HCT116 (cell line): ENCODE measurements around the gene HIP1R. TPM values are rescaled to one million over a fixed set of nuclear protein-coding genes. Genes with fewer than 3 reads are reported as not detected.

Source experiments
- ATAC-seq: fragments of 200-7000 bp; cut with Tn5 transposase; 2 replicates; pipeline ENCODE4 v1.9.1; 2020; ENCODE audit warnings: mild to moderate bottlenecking, moderate library complexity
- BruUV-seq: library from RNA; stranded (reverse); fragments of 400-500 nt; replicated peaks from 2 replicates; lab custom pipeline; 2021; lab: Mats Ljungman, UMichigan
- CTCF ChIA-PET: fragments of 300-600 bp; sonication (Branson Sonifier 250); formaldehyde crosslinking; loops from one replicate; lab custom pipeline; 2021; ENCODE audit warnings: antibody characterized with exemption; lab: Charles Lee
- POLR2A ChIA-PET: fragments of 300-600, 350-600 bp; sonication (Branson Sonifier 250); formaldehyde crosslinking; loops from one replicate; lab custom pipeline; 2021; ENCODE audit warnings: antibody characterized with exemption; lab: Charles Lee
- RAD21 ChIA-PET, 2 experiments: fragments of 300-600 bp; sonication (Branson Sonifier 250); formaldehyde crosslinking; loops; one replicate each; lab custom pipeline; 2023; ENCODE audit warnings: low total read pairs in 2 of 2; ENCODE audit not compliant: uncharacterized antibody in 2 of 2, unreplicated experiment in 2 of 2, low non-redundant PET in 1 of 2; lab: Charles Lee
- DNase-seq: peaks from one replicate; pipeline ENCODE4 v3.0.0-alpha.2; 2010; ENCODE audit warnings: low read depth, low spot score
- H2AFZ ChIP-seq: fragments of 200-600 bp; shearing (Covaris generic), sonication (generic); 2 replicates; pipeline ENCODE4 v1.6.1; 2017; ENCODE audit warnings: low read depth, mixed run types, mixed read lengths, antibody characterized with exemption, low read length; ENCODE audit not compliant: poor library complexity, severe bottlenecking
- H3K27ac ChIP-seq: 2 replicates; pipeline ENCODE4 v1.5.1; 2012; ENCODE audit warnings: low read depth, low read length
- H3K27me3 ChIP-seq: fragments of 200-600 bp; sonication (generic); 2 replicates; pipeline ENCODE4 v1.6.1; 2016; ENCODE audit warnings: mixed run types, low read length, mixed read lengths; ENCODE audit not compliant: insufficient read depth
- H3K36me3 ChIP-seq, 2 experiments: fragments of 200-500 bp in 1 of 2; fragments of 200-600 bp in 1 of 2; sonication (Bioruptor generic) in 1 of 2; sonication (generic) in 1 of 2; 2 replicates each; pipeline versions ENCODE4 v1.5.1 to v1.6.1; 2014 to 2016; ENCODE audit warnings: low read length in 2 of 2, inconsistent platforms in 1 of 2, mixed read lengths in 1 of 2, mixed run types in 1 of 2; ENCODE audit not compliant: insufficient read depth in 2 of 2, control insufficient read depth in 1 of 2
- H3K4me1 ChIP-seq, 2 experiments: fragments of 200-600 bp in 1 of 2; sonication (generic) in 1 of 2; 2 replicates each; pipeline versions ENCODE4 v1.5.1 to v1.6.1; 2012 to 2017; ENCODE audit warnings: low read length in 2 of 2, inconsistent platforms in 1 of 2, mild to moderate bottlenecking in 1 of 2, mixed read lengths in 1 of 2, mixed run types in 1 of 2, moderate library complexity in 1 of 2; ENCODE audit not compliant: insufficient read depth in 2 of 2, control insufficient read depth in 1 of 2
- H3K4me2 ChIP-seq: fragments of 200-600 bp; sonication (generic); 2 replicates; pipeline ENCODE4 v1.6.1; 2017; ENCODE audit warnings: mixed run types, low read length, mixed read lengths
- H3K4me3 ChIP-seq, 2 experiments: fragments of 200-600 bp in 1 of 2; sonication (generic) in 1 of 2; replicated peaks in 1 of 2; 2 replicates each; pipeline ENCODE4 v1.5.1; 2011 to 2016; ENCODE audit warnings: low read length in 2 of 2, control low read depth in 1 of 2, low read depth in 1 of 2, mild to moderate bottlenecking in 1 of 2, mixed read lengths in 1 of 2, mixed run types in 1 of 2
- H3K79me2 ChIP-seq: fragments of 200-600 bp; sonication (generic); 2 replicates; pipeline ENCODE4 v1.6.1; 2017; ENCODE audit warnings: mild to moderate bottlenecking, mixed run types, low read length, moderate library complexity, mixed read lengths; ENCODE audit not compliant: insufficient read depth
- H3K9ac ChIP-seq: fragments of 200-600 bp; sonication (generic); 2 replicates; pipeline ENCODE4 v1.6.1; 2016; ENCODE audit warnings: low read length, mixed read lengths
- H3K9me2 ChIP-seq: fragments of 200-600 bp; sonication (generic), shearing (Covaris generic); 2 replicates; pipeline ENCODE4 v1.6.1; 2017; ENCODE audit warnings: mixed run types, mild to moderate bottlenecking, moderate library complexity; ENCODE audit not compliant: insufficient read depth
- H3K9me3 ChIP-seq, 2 experiments: fragments of 200-500 bp in 1 of 2; fragments of 200-600 bp in 1 of 2; sonication (Bioruptor generic) in 1 of 2; sonication (generic) in 1 of 2; 2 replicates each; pipeline ENCODE4 v1.6.1; 2014 to 2017; ENCODE audit warnings: low read length in 2 of 2, mixed read lengths in 2 of 2, inconsistent platforms in 1 of 2, low read depth in 1 of 2, mild to moderate bottlenecking in 1 of 2, mixed run types in 1 of 2, moderate library complexity in 1 of 2; ENCODE audit not compliant: control insufficient read depth in 1 of 2, insufficient read depth in 1 of 2
- H4K20me1 ChIP-seq: fragments of 200-600 bp; sonication (generic), shearing (Covaris generic); 2 replicates; pipeline ENCODE4 v1.6.1; 2017; ENCODE audit warnings: mixed run types, mild to moderate bottlenecking, moderate library complexity; ENCODE audit not compliant: insufficient read depth
- ATF3 ChIP-seq: IDR thresholded peaks from 2 replicates; pipeline ENCODE4 v1.6.1; 2012
- EGR1 ChIP-seq: IDR thresholded peaks from 2 replicates; pipeline ENCODE4 v1.6.1; 2012; ENCODE audit warnings: low read depth
- FOSL1 ChIP-seq: IDR thresholded peaks from 2 replicates; pipeline ENCODE4 v1.6.1; 2012; ENCODE audit warnings: low read depth
- MAX ChIP-seq: IDR thresholded peaks from 2 replicates; pipeline ENCODE4 v1.6.1; 2012
- POLR2AphosphoS5 ChIP-seq: IDR thresholded peaks from 2 replicates; pipeline ENCODE4 v1.6.1; 2011; ENCODE audit warnings: mild to moderate bottlenecking, low read depth, low read length, moderate library complexity
- REST ChIP-seq: IDR thresholded peaks from 2 replicates; pipeline ENCODE4 v1.6.1; 2012; ENCODE audit warnings: low read depth
- SIN3A ChIP-seq: IDR thresholded peaks from 2 replicates; pipeline ENCODE4 v1.6.1; 2012; ENCODE audit warnings: low read depth
- SRF ChIP-seq: IDR thresholded peaks from 2 replicates; pipeline ENCODE4 v1.6.1; 2012; ENCODE audit warnings: low read depth
- YY1 ChIP-seq: IDR thresholded peaks from 2 replicates; pipeline ENCODE4 v1.6.1; 2011; ENCODE audit warnings: low read length, low read depth, moderate library complexity, mild to moderate bottlenecking; ENCODE audit not compliant: insufficient replicate concordance; ENCODE audit errors: extremely low read depth
- ZBTB33 ChIP-seq: IDR thresholded peaks from 2 replicates; pipeline ENCODE4 v1.6.1; 2011; ENCODE audit warnings: mild to moderate bottlenecking, low read length, moderate library complexity; ENCODE audit not compliant: insufficient replicate concordance; ENCODE audit errors: extremely low read depth
- ZNF274 ChIP-seq: fragments of 200-500 bp; sonication (Bioruptor generic); IDR thresholded peaks from 2 replicates; pipeline ENCODE4 v1.6.1; 2014; ENCODE audit warnings: mild to moderate bottlenecking, low read depth, low read length, inconsistent platforms
- intact Hi-C: fragments of 100-400 bp; cut with micrococcal nuclease; formaldehyde crosslinking; loops from 2 replicates; pipeline ENCODE4 v1.10.0; 2022
- total RNA-seq: library from RNA; stranded (reverse); gene quantifications from one replicate; pipeline ENCODE4 v1.2.1, GENCODE V29; 2021; ENCODE audit not compliant: unreplicated experiment

The HIP1R gene
- total RNA-seq, 1 experiment from 2014 or later: 57.8 TPM

- H3K27me3 ChIP-seq: no peaks in the 10 kb centered on the region
- ATAC-seq (no peak), DNase-seq (no peak)
- peaks cover 0 to 10% of the 10 kb centered on the region in 2 experiments; a peak in 3 of 4 replicates for H3K36me3 ChIP-seq
- TF ChIP-seq ZBTB33 (no peak), ATF3 (no peak), FOSL1 (no peak), SRF (no peak), EGR1 (no peak), MAX (no peak), YY1 (no peak), SIN3A (no peak), REST (no peak), POLR2AphosphoS5 (no peak), ZNF274 (no peak)
- intact Hi-C loops: no loop called here
- no peak overlapping the region for H2AFZ ChIP-seq
- H3K4me1 ChIP-seq: no peaks in the 10 kb centered on the region
- no peaks in the 10 kb centered on the region for H3K9me2 ChIP-seq
- POLR2A ChIA-PET: no interaction called here
- BruUV-seq: no TSS peak
- H3K79me2 ChIP-seq: no peaks in the 10 kb centered on the region
- no peak overlapping the region for H3K4me3 ChIP-seq
- no peak overlapping the region for H3K4me2 ChIP-seq
- RAD21 ChIA-PET: no interaction called here
- no peaks in the 10 kb centered on the region for H4K20me1 ChIP-seq
- no peak overlapping the region for H3K27ac ChIP-seq
- H3K9me3 ChIP-seq: no peaks in the 10 kb centered on the region
- CTCF ChIA-PET: no interaction called here
- H3K9ac ChIP-seq: no peak overlapping the region
Observed at GRCh38 chr12:122853582-122854245, 18.5 kb downstream of the HIP1R start.
